COR-L47 (cell line): Measurements from ENCODE around the gene DCANP1.

Experiments
- DNase-seq: peaks from one replicate; lab custom pipeline; 2025; lab: John Stamatoyannopoulos, UW

The DCANP1 gene

DNA sequence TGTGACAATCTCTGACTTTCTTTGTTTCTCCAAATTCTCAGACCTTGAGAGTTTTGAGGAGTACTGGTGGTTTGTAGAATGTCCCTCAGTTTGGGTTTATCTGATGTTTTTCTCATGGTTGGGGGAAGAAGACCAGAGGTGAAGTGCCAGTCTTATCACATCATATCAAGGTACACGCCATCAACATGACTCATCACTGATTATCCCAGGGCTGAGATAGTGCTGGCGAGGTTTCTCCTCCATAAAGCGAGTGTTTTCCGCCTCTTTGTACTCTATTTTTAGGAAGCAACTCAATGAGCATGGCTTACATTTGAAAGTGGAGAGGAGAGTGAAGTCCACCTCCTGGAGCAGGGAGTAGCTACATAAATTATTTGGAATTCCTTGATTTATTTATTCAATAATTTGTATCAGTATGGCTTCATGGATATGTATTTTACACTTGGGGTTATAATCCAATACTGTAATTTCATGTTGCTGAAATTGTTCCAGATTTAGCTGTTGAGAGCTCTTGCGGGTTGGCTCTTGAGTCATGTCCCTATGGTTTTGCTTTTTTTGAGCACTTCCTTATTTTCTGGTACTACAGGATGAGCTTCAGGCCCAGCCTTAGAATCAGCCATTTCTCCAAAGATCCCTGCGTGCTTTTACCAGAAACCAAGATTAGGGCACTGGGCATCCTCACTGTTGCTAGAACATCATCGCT is 23.9 kb downstream of the DCANP1 start:
- no peak for DNase-seq

GRCh38 chr5:135422419-135422818 is 24.7 kb downstream of the DCANP1 start:
- DNase-seq = no peak

GRCh38 chr5:135417083-135417482 is 30.1 kb downstream of the DCANP1 start:
- no peak for DNase-seq

DNA sequence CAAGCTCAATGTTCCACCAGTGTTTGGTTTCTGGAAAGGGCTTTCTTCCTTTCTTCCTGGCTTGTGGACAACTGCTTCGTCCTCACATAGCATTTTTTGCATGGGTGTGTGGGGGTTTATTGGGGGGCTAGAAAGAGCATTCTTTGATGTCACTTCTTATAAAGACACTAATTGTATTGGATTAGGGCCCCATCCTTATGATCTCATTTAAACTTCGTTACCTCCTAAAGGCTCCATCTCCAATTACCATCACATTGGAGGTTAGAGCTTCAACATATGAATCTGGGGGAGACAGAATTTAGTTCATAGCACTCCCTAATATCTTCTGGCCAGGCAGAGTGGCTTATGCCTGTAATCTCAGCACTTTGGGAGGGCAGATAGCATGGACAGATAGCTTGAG is 42.1 kb downstream of the DCANP1 start:
- DNase-seq = no peak

DNA sequence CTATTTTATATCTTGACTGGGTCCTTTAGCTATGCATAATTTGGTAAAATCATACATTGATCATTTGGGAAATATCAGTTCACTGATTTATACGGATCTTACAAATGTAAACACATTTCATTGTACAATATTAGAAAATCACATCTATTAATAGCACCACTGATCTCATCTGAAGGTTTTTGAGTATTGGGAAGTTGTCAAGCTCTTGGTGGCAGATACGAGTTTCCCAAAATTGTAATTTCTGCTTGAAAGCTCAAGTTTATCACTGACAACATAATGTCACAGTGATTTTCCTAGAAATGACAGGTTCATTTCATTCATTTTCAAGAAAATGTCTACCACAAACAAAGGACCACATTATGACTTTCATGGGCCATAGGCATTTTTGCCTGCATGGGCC is 45.1 kb downstream of the DCANP1 start:
- DNase-seq = no peak

DNA sequence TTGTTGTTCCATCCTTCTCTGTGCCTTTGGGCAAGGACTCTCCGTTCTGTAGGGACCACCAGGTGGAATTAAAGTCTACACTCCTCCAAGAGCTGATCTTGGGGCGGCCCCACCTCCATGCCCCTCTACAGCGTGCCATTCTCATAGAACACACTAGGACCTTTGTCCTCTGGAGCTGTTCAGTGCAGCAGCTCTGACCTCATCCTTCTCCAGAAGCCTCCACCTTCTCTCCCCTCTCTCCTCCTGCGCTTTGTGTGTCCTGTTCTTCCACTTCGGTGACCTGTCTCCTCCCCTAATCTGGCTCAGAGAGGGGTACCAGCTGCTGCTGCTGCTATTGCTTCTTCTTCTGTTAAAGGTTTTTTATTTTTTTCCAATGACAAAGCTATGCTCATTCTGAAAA is 46.3 kb downstream of the DCANP1 start:
- no peak for DNase-seq

DNA sequence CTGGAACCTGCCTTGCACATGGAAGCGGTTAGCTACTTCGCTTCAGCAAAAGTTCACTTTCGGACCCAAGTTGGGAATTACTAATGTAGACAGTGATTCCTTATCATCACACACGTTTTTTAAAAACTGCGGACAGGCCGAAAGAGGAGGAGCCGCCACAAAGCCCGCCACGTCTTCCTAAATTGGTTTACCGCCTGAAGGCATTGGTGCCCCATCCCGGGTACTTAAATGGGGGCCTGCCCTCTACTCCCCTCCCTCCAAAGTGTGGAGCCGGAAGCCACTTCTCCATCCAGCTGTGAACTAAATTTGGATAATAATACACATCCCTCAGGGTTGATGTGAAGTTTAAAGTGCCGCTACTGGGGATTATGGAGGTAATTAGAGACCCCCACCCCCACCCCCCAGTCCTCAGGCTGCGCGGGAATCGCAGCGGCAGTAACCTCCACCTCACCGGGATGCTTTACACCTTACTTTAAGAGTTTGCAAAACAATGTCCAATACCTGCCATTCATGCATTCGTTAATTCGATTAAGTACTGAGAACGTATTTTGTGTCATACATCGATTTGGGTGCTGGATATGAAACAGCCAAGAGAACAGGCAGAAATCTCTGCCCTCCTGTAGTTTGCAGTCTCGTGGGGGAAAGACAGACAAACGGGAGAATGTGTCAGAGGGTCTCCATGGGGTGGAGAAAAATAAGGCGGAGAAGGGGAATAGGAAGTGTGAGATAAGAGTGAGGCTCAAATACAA is 47.2 kb downstream of the DCANP1 start:
- DNase-seq = no peak

- DNase-seq = peak; percentile 83
These were observed 48.0 kb downstream of the DCANP1 start, which contains the start of gene MACROH2A1 for GRCh38 chr5:135398855-135399793. Gene MACROH2A1, minus strand, starts transcription at chr5:135399231. Its CDS starts 10,138 bp downstream, at chr5:135389093.

DNA sequence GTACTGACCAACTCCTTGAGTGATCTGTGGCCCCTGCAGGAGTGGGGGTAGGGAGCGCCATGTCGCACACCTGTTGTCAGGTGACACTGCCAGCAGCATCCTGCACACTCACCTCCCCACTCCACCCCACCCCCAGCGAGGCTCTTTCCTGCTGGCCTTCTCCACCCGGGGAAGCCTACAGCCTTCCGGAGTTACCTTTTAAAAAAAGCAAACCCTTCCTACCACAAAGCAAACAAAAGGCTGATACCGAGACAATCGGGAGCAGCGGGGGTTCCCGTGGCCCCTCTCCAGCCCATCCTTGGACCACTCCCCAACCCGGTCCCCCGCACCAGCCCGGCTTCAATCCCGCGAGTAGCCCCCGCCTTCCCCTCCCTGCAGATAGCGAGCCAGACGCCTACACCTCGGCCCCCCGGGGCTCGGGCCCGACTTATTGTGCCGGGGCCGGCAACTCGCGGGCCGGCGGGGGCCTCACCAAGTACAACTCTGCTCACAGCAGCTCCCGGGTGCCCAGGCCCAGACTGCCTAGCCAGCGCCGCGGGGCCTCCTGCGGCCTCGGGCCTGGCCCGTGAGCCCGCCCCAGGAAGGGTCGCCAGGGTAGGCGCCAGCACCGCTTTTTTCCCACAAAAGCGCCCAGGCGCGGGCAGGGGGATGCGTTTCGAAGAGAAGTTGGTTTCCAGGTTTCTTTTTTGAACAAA is 48.8 kb downstream of the DCANP1 start:
- peak; percentile 87 for DNase-seq

DNA sequence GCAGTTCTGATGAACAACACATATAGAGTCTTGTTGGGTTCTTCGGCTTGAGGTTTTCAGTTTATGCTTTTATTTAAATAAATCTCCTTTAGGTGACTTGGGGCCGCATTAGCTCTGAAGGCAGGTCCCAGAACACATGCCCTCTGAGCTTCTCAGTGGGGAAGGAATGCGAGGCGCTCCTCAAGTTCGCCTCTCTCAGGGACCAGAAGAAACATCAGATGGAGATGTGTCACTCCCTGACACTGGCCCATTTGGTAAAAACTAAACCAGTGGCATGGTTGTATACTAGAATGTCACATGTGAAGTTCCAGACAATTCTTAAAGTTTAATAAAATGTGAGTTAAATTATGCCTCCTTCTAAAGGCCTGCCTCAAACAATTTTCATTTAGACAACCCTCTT is 50.1 kb downstream of the DCANP1 start:
- no peak for DNase-seq

- no peak for DNase-seq
These were observed 50.6 kb downstream of the DCANP1 start for GRCh38 chr5:135396459-135397055.

DNA sequence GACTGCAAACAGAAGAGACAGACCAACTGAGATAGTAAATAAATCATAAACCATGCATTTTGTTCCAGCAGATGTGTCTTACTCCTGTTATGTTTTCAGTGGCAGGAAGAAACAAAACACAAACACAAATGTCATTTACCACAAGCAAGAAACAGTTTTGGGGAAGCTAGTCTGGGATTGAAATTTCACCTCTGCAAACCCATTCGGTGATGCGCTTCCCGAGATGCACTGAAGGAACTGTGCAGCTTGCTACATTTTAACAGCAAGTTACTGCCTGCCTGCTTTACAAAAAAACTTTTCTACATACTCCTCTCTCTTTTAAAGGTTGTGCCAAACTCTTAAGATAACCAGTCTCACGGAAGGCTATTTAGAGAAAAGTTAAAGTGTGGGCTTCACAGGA is 51.3 kb downstream of the DCANP1 start:
- DNase-seq = no peak

DNA sequence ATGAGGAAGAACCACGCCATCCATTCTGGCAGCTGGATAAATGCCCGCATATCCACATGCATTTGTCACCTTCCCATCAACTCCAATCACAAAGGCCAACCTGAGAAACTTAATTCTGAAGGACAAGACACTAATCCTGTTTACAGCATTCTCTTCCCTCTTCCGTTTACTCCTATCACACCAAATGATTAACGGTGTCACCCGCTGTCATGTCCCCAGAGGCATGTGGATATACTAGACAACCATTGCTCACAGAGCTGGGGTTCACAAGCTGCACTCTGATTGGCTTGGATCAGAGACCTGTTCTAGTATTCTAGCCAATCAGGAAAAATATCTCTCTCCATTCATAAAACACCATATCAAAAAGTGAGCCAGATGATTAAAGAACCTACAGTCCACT is 51.7 kb downstream of the DCANP1 start:
- DNase-seq = no peak
